GM21360 (cell line): Measurements from ENCODE around the gene SMPDL3B.
A peak's percentile ranks its signal among the peaks of the same experiment; 100 is the strongest.

ENCODE experiments used
- ATAC-seq: cut with Tn5 transposase; IDR thresholded peaks from one replicate; pipeline ENCODE4 v1.9.1; 2021; ENCODE audit warnings: mild to moderate bottlenecking, moderate library complexity; ENCODE audit not compliant: unreplicated experiment

The SMPDL3B gene

DNA sequence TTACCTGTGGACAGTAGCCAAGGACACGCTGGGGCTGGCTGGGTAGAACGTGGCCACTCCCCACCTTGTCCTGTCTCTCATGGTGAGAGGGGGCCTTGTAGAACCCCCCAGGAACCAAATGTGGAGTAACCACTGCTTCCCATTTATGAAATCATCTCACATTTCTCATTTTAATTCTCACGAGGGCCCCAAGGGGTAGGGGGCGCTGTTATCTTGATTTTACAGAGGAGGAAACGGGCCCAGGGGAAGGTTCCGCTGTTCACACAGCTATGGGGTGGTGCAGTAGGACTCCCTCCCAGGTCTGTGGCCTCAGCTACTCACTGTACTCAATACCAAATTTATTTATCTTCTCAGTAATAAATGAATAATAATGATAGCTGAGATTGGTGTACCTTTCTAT is 5.5 kb downstream of the SMPDL3B start:
- ATAC-seq = no peak

DNA sequence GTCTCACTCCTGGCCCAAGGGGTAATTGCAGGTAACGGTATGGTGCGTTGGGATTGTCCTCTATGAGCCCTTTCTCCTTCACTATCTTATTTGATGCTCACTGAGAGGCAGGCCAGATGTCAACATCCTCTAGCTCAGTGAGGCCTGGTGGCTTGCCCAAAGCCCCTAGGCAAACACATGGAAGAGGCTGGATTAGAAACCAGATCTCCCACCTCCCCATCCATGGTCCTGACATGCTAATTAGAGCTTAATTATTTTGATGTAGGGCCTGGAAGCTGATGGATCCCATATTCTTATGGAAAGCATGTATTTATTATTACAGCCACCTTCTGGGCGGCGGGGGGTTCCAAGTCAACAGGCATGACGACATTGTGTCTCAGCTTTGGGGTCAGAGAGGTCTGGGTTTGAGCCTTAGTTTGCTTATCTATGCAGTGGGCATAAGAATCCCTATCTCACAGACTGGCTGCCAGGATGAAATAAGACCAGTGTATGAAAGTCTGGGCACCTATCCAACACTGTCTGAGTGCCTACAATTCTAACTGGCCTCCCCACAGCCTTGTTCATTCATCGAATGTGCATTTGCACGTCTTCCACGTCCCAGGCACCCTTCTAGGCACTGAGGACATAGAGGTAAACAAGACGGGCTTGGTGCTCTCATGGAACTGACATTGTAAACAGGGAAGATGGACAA is 6.2 kb downstream of the SMPDL3B start:
- no peak for ATAC-seq

DNA sequence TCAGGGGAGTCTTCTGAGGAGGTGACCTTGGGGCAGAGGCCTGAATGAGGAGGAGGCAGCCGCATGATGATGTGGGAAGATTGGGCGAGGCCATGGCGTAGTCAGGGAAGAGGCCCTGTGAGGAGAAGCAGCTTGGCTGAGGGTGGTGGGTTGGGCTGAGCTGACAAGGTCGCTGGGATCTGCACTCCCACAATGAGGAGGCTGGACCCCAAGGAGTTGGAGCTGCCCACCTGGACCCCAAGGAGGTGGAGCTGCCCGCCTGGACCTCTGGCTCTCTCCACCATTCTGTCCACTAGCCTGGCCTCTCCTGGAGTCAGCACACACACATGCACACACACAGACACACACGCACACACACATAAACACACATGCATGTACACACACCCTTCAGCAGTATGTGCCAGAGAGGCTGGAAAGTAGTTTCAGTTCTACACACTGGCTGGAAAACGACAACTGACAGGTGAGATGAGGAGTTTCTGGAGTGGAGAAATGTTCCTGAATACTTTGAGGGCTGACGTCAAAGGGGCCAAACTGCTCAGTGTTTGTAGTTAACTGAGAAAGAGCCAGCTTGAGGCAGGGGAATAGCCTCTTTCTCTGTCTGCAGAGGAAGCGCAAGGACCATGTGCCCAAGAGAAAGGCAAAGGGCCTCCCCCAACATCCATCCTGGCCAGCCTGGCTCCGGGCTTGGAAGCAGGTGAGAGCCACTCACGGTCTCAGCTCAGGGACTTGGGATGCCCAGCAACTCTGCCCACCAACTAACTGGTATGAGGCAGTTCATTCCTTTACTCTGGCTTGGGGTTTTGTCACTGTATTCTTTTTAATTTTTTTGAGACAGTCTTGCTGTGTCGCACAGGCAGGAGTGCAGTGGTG is 7.1 kb downstream of the SMPDL3B start:
- ATAC-seq = no peak

DNA sequence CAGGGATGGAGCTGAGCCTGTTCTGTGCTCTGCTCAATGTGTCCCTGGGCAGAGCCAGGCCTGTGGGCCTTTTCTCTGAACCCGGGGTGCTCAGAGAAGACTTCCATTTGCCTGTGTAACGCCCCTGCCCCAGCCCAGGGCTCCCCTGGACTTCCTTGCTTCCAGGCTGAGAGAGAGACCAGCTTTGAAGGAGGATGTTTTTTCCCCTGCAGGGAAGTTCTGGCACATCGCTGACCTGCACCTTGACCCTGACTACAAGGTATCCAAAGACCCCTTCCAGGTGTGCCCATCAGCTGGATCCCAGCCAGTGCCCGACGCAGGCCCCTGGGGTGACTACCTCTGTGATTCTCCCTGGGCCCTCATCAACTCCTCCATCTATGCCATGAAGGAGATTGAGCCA is 10.2 kb downstream of the SMPDL3B start:
- ATAC-seq = no peak

DNA sequence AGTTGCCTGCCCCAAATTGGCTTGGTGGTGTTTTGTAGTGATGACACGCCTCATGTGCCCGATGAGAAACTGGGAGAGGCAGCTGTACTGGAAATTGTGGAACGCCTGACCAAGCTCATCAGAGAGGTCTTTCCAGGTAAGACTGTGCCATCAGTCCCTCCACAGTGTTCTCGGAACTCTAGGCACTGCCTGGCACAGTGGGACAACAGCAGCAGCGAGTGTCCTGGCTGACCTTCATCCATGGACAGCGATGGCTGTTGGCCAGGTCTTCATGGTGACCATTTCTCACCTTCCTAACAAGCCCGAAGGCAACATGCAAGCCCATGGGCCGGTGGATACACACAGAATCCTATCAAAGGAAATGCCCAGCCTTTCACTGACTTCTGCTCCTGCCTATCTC is 14.2 kb downstream of the SMPDL3B start:
- no peak for ATAC-seq

DNA sequence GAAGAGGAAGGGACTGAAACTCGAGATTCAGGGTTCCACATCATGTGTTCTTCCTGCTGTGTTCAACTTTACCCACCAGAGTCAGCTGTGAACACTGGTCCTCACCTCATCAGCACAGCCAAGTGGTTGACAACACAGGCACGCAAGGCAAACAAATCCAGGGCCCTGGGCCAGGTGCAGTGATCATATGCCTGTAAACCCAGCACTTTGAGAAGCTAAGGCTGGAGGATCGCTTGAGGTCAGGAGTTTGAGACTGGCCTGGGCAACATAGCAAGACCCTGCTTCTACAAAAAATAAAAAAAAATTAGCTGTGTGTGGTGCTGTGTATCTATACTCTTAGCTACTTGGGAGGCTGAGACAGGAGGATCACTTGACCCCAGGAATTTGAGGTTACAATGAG is 16.6 kb downstream of the SMPDL3B start:
- ATAC-seq = no peak

DNA sequence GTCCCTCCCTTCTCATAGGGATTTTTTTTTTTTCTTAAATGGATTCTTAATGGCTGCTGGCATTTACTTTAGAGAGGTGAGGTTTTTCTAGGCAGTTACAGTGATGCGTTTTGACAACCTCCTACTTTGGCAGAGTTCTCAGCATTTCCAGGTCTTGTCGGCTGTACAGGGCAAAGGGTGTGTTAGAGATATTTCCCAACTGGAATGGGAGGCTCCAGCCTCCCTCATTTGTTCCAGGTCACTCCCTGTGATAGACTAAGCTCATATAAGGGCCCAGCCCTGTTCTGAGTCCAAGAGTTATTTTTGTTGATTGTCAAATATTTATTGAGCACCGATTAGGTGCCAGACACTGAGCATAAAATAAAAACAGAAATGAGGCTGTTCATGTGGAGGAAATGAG is 17.3 kb downstream of the SMPDL3B start:
- ATAC-seq = no peak

DNA sequence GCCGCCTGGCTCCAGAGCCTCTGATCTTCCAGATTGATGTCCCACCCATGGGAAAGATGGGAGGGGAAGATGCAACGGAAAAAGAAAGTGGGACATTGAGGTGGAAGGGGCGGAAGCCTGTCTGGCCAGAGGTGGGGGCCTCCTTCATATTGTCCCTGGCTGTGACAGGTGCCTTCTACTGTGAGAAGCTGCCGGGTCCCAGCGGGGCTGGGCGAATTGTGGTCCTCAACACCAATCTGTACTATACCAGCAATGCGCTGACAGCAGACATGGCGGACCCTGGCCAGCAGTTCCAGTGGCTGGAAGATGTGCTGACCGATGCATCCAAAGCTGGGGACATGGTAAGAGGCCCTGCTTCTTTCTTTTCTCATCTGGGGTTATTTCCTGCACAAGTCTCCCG is 19.4 kb downstream of the SMPDL3B start:
- ATAC-seq = no peak

DNA sequence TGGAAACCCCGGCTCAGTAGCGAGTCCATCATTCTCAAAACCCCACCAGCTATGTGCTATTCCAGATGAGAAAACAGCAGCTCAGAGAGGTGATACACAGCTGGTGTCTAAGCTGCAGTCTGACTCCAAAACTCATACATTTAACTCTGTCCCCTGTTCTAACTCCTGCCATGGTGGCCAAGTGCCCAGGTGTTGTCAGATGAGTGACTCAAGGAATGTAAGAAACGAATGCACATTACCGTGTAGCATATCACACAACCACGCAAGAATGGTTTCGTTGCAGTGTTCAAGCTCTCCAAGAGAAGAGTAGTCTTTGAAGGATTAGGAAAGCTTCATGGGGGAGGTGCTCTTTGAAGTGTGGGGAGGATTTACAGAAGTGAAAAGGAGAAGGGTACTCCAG is 20.3 kb downstream of the SMPDL3B start:
- no peak for ATAC-seq

DNA sequence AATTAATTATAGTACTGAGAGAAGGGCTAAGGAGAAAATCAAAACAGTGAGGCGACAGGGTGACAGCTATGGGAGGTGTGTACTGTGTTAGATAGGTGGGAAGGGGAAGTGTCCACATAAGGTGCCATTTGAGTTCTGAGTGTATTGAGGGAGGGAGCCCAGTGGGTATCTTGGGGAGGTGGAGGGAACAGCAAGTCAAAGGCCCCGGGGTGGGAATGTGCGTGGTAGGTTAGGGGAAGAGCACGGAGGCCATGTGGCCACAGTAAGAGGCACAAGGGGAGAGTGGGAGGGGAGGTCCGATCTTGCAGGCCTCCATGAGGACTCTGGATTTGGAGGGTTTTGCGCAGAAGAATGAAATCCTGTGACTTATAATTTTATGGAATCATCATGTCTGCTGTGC is 22.0 kb downstream of the SMPDL3B start:
- no peak for ATAC-seq

DNA sequence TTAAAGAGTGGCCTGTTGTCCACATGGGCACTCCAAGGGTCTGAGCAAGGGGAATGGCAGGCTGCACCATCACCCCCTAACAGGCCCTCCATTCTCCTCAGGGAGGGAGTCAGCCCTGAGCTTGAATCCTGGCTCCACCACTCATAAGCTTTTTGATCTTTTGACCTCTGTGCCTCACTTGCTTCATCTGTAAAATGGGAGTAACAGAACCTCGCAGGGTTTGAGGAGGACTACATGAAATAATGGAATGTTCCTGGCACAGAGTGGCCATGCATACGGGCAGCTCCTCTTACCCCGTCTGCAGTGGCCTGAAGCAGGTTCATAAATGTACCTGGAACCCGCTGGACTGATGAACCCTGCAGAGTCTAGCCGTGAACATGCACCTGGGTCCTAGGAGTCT is 22.9 kb downstream of the SMPDL3B start:
- no peak for ATAC-seq

DNA sequence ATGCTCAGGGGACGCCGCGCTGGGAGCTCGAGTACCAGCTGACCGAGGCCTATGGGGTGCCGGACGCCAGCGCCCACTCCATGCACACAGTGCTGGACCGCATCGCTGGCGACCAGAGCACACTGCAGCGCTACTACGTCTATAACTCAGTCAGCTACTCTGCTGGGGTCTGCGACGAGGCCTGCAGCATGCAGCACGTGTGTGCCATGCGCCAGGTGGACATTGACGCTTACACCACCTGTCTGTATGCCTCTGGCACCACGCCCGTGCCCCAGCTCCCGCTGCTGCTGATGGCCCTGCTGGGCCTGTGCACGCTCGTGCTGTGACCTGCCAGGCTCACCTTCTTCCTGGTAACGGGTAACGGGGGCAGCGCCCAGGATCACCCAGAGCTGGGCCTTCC is 23.7 kb downstream of the SMPDL3B start:
- no peak for ATAC-seq

DNA sequence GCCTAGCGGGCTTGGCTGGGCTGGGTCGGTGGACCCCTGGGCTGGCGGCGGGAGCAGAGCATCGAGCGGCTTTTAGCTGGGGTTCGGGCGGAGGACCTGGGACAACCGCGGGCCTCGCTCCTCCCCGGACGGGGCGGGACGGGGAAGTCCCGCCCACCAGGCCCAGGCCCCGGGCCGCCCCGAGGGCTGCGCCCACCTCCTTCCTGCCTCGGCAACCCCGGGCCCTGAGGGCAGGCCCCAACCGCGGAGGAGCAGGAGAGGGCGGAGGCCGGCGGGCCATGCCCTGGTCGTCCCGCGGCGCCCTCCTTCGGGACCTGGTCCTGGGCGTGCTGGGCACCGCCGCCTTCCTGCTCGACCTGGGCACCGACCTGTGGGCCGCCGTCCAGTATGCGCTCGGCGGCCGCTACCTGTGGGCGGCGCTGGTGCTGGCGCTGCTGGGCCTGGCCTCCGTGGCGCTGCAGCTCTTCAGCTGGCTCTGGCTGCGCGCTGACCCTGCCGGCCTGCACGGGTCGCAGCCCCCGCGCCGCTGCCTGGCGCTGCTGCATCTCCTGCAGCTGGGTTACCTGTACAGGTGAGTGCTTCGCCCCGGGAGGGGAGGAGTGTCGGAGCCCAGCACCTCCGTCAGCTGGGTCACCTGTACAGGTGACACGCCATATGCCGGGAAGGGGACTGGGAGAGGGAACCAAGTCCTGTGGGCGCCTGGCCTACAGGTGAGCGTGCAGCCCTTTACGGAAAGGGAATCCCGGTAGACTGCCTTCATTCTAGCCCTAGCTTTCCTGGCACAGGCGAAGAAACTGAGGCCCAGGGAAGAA is 25.2 kb downstream of the SMPDL3B start, which contains the start of gene XKR8:
XKR8 (plus strand) TSS at position 182 of the 812 bp plus-strand sequence; CDS start at position 279, 97 bp downstream.
- peak; percentile 79 for ATAC-seq

DNA sequence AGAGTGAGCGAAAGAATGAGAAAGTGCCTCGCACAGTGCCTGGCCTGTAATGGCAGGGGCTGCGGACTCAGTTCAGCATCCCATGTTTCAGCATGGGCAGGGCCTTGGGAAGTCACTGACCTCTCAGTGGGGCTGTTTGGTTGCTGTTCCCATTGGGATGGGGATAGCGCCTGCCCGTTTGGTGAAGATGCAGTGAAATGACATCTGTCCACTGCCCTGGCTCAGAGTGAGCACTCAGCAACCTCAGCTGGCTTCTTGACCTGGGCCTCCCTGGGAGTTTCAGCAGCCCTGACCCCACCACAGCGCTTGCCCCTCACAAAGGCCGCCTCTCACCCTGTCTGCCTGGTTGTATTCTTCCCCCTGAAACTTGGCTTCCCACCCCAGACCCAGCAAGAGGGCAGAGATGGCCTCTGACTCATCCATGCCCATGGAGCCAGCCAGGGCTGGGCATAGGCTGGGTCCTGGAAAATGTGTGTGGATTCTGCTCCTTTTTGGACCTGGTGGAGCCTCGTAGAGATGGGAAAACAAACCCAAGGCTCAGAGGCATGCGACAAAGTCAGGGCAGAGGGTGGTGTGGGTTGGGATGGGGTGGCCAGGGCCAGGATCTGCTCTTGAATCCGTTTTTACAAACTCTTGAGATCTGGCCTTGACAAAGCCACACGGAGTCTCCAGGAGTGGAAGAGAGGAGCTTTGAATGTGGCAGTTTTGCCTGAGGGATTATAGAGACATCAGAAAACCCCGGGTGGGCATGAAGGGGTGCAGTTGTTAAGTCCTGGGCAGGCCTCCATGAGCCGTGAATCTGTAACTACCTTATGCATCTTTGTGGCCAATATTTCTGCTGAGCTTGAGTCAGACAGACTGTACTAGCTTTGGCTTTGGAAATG is 26.2 kb downstream of the SMPDL3B start:
- ATAC-seq = no peak

DNA sequence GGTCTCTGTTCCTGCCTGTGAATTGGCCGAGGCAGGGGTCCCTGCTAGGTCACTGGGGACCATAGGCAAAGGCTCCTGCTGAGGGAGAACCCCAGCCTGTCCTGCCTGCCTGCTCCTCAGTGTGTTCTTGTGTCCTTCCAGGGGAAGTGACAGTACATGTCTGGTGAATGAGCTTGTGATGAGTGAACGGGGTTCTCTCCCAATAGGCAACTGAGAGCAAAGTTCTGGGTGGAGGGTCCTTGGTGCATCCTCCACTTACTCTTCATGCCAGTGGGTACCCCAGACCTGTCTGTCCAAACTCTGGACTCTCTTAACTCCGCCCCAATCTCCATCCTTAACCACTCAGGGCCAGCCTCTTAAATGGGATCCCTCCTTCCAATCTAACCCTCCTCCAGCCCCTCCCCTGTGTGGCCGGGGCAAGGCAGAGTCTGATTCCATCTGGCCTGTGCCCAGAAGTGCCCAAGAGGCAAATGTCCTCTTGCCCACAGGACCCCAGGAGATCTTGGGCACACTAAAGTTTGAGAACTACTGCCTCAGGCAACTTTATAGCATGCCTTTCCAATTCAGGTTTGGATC is 26.9 kb downstream of the SMPDL3B start:
- ATAC-seq = no peak

DNA sequence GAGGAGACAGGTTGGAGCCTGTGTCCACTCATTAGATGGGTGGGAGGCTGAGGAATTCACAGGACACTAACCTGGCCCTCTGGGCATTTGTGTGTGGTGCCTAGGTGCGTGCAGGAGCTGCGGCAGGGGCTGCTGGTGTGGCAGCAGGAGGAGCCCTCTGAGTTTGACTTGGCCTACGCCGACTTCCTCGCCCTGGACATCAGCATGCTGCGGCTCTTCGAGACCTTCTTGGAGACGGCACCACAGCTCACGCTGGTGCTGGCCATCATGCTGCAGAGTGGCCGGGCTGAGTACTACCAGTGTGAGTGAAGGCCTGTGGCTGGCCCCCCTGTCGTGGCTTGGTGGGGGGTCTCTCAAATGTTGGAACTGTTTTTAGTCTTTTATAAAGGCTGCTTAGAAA is 28.6 kb downstream of the SMPDL3B start:
- no peak for ATAC-seq

DNA sequence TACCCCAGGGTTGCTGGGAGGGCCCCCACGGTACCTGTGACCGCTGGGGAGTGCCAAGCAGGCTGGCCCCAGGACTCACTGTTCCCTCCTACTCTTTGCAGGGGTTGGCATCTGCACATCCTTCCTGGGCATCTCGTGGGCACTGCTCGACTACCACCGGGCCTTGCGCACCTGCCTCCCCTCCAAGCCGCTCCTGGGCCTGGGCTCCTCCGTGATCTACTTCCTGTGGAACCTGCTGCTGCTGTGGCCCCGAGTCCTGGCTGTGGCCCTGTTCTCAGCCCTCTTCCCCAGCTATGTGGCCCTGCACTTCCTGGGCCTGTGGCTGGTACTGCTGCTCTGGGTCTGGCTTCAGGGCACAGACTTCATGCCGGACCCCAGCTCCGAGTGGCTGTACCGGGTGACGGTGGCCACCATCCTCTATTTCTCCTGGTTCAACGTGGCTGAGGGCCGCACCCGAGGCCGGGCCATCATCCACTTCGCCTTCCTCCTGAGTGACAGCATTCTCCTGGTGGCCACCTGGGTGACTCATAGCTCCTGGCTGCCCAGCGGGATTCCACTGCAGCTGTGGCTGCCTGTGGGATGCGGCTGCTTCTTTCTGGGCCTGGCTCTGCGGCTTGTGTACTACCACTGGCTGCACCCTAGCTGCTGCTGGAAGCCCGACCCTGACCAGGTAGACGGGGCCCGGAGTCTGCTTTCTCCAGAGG is 31.8 kb downstream of the SMPDL3B start:
- ATAC-seq = no peak

DNA sequence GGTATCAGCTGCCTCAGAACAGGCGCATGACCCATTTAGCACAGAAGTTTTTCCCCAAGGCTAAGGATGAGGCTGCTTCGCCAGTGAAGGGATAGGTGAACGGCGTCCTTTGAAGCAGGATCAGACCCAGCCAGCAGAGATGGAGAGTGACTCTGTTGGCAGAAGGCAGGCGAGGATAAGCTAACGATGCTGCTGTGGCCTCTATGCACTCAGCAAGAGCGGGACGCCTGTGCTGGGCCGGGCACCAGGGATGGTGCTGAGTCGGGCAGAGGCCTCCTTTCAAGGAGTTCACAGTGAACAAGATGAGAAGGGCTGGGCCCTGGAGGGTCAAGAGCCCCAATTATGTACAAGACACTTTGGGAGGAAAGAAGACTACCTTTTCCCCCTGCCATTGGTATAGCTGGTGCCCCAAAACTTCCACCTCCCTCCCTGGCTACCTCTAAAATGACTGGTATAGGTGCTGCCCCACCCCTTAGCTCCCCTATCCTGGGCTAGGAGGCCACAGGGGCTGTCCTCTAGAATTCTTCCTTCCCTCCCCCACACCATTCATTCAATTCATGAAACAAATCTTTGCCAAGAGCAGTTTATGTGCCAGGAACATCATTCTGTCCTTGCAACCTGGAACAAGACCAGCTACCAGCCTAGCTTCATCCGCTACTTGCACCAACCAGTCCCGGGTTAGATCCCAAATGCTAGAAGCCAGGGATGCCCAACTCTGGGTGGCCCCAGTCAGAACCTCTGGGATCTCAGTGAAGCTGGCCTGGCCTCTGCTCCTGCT is 32.5 kb downstream of the SMPDL3B start:
- ATAC-seq = no peak
